ENCODE results near the gene CDC7. TPM values are rescaled to one million over a fixed set of nuclear protein-coding genes. Genes with fewer than 3 reads are reported as not detected.

CDC7 gene
- total RNA-seq, 3 donors from 2014 or later (not counting 1 experiment from before 2014, with no cell fraction given) = 7.2 to 11.4 (median 7.9) TPM

- Histone ChIP-seq H3K27me3 (ENCODE audit: control insufficient read depth, insufficient read depth, low read length) (no peaks in the 10 kb centered on the region), H3K36me3 (ENCODE audit: control insufficient read depth, insufficient read depth, low read length) (no peaks in the 10 kb centered on the region), H3K4me1 (ENCODE audit: control insufficient read depth, insufficient read depth, low read length) (peaks cover 22% of the 10 kb centered on the region), H3K27ac (ENCODE audit: low read length) (no peak overlapping the region), H3K4me3 (ENCODE audit: low read length) (no peak overlapping the region), H3K9me3 (ENCODE audit: control insufficient read depth, insufficient read depth, low read length) (no peaks in the 10 kb centered on the region)
- H3K9me3 Mint-ChIP-seq = no peaks in the 10 kb centered on the region
- no peak for TF ChIP-seq CTCF (IDR thresholded peaks at IDR 0.05)
- H3K4me3 Mint-ChIP-seq = no peak overlapping the region
- ATAC-seq (no peak), DNase-seq (no peak)
- H3K4me1 Mint-ChIP-seq = peaks cover 61 to 64% of the 10 kb centered on the region in 2 donors
- H3K27me3 Mint-ChIP-seq (ENCODE audit: low read depth in 2 of 2) = no peaks in the 10 kb centered on the region
- H3K36me3 Mint-ChIP-seq = no peaks in the 10 kb centered on the region
- intact Hi-C loops (cut with micrococcal nuclease) = no loop called here
- H3K27ac Mint-ChIP-seq = peak overlapping the region; percentile 35 to 47
- 100% methylated on average over 2 of the region's 4 CpGs for WGBS (ENCODE audit: insufficient coverage)
These were observed 26.7 kb downstream of the CDC7 start for GRCh38 chr1:91527266-91527765.

- Histone ChIP-seq H3K27ac (ENCODE audit: low read length) (no peak overlapping the region), H3K9me3 (ENCODE audit: control insufficient read depth, insufficient read depth, low read length) (no peaks in the 10 kb centered on the region), H3K4me1 (ENCODE audit: control insufficient read depth, insufficient read depth, low read length) (peaks cover 27% of the 10 kb centered on the region), H3K4me3 (ENCODE audit: low read length) (no peak overlapping the region), H3K36me3 (ENCODE audit: control insufficient read depth, insufficient read depth, low read length) (no peaks in the 10 kb centered on the region), H3K27me3 (ENCODE audit: control insufficient read depth, insufficient read depth, low read length) (no peaks in the 10 kb centered on the region)
- no peaks in the 10 kb centered on the region for H3K9me3 Mint-ChIP-seq
- H3K4me1 Mint-ChIP-seq = peaks cover 61 to 64% of the 10 kb centered on the region in 2 donors
- intact Hi-C loops (cut with micrococcal nuclease) = no loop called here
- DNase-seq = no peak
- H3K27ac Mint-ChIP-seq = peak overlapping the region; percentile 32 to 47
- H3K27me3 Mint-ChIP-seq (ENCODE audit: low read depth in 2 of 2) = no peaks in the 10 kb centered on the region
- H3K4me3 Mint-ChIP-seq = no peak overlapping the region
- no peaks in the 10 kb centered on the region for H3K36me3 Mint-ChIP-seq
- no peak for TF ChIP-seq CTCF (IDR thresholded peaks at IDR 0.05)
- 100% methylated on average over 1 of the region's 2 CpGs for WGBS (ENCODE audit: insufficient coverage)
- no peak for ATAC-seq
These were observed 27.1 kb downstream of the CDC7 start for GRCh38 chr1:91527781-91528180.

GRCh38 chr1:91529856-91530255 is 29.2 kb downstream of the CDC7 start:
- H3K4me1 Mint-ChIP-seq = peaks cover 66 to 68% of the 10 kb centered on the region in 2 donors
- no peaks in the 10 kb centered on the region for H3K27me3 ChIP-seq (ENCODE audit: control insufficient read depth, insufficient read depth, low read length)
- intact Hi-C loops (cut with micrococcal nuclease) = loop anchor here (5.0 kb wide), 1 partner anchor 352 kb away; no protein-coding TSS in a partner anchor
- no peaks in the 10 kb centered on the region for H3K36me3 Mint-ChIP-seq
- H3K36me3 ChIP-seq (ENCODE audit: control insufficient read depth, insufficient read depth, low read length) = no peaks in the 10 kb centered on the region
- H3K27ac Mint-ChIP-seq = peak overlapping the region; percentile 68 to 84
- no peaks in the 10 kb centered on the region for H3K27me3 Mint-ChIP-seq (ENCODE audit: low read depth in 2 of 2)
- H3K9me3 Mint-ChIP-seq = no peaks in the 10 kb centered on the region
- no peaks in the 10 kb centered on the region for H3K9me3 ChIP-seq (ENCODE audit: control insufficient read depth, insufficient read depth, low read length)
- WGBS (ENCODE audit: insufficient coverage) = 65% methylated on average over 2 of the region's 3 CpGs
- peak; percentile 27 for TF ChIP-seq CTCF (IDR thresholded peaks at IDR 0.05)
- ATAC-seq (peak in 2 of 3 donors; percentile 21 to 25), DNase-seq (peak in 1 of 2 donors; percentile 29)
- H3K4me1 ChIP-seq (ENCODE audit: control insufficient read depth, insufficient read depth, low read length) = peaks cover 42% of the 10 kb centered on the region
- no peak overlapping the region for H3K27ac ChIP-seq (ENCODE audit: low read length)
- H3K4me3 ChIP-seq (ENCODE audit: low read length) = no peak overlapping the region
- H3K4me3 Mint-ChIP-seq = no peak overlapping the region

Measured in natural killer cell (primary cell).